HT-29 (cell line): ENCODE measurements around the gene PISD. TPM values are rescaled to one million over a fixed set of nuclear protein-coding genes. Genes with fewer than 3 reads are reported as not detected.

Experiments used
- DNase-seq: peaks from one replicate; pipeline ENCODE4 v3.0.0-alpha.2; 2015; ENCODE audit warnings: low spot score
- total RNA-seq: library from RNA; depleted of rRNA; stranded (reverse); fragments of >200 nt; shearing (Covaris generic); gene quantifications from 2 replicates; pipeline ENCODE4 v1.2.3, GENCODE V29; 2014

PISD gene
- total RNA-seq, 1 experiment from 2014 or later: 60.8 TPM

DNA sequence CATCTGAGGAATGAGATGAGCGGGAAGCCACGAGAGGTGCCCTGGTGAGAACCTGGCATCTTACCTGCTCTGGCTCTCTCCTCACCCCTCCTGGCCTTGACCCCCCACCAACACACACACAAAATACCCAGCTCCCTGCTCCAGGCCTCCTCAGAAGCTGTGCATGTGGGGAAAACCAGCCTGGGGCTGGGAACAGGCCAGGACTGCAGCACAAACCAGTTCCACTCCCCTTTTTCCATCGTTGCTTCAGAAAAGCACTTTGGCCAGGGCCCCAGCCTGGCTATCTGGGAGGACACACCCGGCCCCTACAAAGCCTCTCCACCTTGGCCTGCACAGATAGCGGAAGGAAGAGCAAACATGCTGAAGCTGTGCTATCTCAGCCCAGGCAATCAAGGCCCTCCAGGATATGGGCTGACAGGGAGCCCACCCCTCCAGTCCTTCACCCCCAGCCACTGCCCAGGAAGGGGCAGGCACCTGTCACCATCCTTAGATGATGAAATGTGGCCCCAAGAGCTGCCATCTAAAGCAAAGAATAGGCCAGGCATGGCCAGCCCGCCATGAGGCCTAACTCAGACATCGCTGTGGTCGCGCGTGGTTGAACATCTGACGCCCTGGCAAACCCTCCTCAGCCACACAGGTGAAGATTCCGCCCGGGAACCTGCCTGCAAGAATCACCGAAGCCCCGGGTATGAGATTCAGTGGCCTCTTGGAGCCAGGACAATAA is 35.4 kb downstream of the PISD start:
- DNase-seq: no peak

DNA sequence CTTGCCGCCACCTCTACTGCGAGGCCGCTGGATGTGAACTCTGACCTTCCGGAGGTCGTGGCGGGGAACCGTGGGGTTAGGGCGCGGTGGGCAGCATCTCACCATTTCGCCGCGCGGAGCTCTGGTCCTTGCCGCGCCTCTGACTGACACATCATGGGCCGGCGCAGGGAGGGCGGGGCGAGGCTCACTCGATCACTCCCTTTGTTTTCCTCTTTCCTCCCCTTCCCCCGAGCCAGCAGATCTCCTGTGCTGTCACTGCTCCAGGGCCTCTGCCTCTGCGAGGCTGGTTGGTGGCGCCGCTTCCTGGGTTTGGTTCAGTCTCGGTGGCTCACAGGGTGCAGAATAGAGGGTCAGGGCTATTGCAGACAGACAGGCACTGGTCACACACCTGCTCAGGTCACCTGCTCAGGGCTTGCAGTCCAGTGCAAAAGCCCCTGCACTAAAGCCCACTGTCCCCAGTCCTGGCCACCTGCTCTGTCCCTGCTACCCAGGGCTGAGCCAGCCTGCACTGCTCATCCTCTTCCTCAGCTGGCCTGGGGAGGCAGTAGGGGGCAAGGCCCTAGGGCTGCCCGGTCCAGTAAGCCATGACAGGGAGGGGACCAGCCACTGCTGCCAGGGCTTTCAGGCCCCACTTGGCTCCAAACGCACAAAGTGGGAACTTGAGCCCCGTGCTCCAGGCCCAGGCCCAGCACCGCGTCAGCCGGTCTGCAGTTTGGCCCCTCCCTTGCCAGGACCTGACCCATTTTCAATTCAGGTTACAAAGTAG is 36.2 kb downstream of the PISD start:
- no peak for DNase-seq

DNA sequence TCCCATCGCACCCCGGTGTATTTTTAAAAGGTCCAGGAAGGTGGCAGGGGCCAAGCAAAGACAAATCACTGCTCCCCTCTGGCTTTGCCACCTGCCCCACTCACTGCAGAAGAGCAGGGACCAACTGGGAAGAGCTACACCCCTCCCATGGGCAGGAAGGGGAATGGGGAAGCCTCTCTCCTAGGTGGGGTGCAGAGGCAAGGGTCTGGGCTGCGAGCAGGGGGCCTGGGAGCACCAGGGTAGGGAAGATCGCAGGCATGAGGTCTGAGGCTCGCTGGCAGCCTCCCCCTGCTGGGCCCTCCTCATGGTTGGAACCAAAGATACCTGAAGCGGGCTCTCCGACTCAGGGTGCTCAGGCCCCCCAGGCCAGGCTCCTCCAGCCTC is 36.8 kb downstream of the PISD start:
- DNase-seq: no peak

DNA sequence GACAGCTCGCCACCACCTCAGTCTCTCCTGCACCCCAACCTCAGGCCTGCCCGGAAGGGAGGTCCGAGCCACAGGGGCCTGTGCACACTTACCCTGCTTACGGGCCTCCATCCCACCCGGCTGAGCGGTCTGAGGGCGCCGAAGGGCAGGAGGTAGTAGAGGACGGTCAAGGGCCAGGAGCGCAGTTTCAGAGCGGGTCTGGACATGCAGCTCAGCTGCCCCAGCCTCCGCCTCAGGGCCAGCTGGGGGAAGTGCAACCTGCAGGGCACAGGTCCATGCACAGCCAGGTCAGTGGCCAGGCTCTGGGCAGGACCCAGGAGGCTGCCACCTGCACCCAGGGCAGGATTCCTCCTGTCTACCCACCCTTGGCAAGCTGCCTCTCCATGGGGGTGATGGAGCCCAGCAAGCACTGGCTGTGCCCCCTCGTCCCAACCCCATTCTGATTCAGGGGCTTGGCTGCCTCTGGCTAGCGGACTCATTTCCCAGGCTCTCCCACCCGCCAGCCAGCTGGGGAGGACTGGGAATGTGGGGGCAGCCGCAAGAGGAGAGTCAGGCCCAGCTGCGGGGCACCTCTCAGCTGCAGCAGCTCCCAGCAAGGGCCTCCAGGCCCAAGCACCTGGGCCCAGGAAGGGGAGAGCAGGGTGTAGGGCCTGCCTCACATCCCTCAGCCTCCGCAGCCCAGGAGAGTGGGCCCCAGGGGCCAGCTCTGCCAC is 38.3 kb downstream of the PISD start:
- DNase-seq: no peak

DNA sequence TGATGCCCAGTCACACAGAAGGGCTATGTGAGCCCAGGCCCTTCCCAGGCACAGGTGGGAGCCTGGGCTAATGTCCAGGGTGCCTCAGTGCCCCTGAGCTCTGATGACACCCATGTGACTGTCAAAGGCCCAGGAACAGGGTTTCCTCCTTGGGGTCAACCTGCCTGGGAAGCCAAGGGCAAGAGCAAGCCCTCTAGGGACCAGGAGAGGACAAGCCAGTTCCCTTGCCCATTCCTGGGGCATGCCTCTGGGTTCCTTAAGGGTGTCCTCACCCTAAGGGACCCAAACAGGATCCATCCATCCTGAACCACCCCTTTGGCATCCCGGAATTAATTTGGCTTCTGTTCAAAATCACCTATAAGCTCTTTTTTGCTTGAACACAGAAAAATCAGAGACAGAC is 39.0 kb downstream of the PISD start:
- DNase-seq: no peak

DNA sequence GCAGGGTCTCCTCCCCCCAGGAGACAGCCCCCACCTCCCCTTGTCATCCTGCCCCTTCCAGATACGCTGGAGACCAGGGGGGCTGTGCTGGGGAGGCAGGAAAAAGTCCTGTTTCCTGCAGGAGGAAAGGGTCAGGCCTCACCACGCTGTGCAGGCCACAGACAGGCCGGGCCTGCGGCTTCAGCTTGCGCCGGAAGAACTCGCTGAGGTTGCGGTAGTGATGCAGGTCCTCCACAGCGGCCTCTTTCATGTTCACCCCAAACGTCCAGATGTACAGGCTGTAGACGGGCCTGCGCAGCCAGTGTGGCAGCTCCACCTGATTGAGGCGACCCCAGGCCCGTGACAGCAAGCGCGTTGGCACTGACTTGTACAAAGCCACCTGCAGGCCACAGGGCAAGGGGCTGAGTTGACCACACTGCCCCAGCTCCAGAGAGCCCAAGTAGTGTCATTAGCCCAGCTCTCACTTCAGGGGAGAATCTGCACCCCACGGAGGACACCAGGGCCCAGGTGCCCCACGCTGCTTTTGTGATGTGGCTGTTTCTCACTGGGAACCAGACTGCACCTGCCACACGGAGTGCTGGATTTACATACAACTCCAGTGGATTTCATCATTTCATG is 40.4 kb downstream of the PISD start:
- DNase-seq: no peak

DNA sequence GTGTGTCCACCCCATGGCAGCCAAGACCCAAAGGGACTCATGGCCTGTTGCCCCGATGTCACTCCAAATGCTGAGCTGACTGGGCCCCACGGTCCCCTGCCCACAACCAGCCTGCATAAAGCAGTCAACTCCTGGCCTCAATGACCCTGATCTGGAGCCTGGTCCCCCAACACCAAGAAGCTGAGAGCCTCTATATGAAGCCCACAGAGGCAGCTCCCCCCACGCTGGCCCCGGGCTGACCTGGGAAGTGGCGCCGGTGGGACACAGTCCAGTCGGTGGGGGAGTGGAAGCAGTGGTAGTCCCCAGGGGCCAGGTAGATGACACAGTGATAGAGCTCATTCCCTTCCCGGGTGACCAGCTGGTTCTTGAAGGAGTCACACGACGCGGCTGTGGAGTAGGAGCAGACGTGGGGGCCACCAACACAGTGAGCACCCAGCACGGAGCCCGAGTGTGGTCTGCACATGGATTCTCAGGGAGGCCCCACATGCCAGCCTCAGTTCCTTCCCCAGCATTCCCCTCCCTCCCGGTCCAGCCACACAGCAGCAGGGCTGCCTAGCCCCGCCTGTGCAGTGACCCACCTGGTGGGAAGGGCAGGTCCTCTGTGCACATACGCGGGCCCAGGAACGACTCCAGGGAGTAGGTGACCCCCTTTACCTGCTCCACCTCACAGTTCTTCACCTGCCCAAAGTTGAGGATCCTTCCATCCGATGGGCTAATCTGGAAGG is 41.1 kb downstream of the PISD start:
- no peak for DNase-seq

DNA sequence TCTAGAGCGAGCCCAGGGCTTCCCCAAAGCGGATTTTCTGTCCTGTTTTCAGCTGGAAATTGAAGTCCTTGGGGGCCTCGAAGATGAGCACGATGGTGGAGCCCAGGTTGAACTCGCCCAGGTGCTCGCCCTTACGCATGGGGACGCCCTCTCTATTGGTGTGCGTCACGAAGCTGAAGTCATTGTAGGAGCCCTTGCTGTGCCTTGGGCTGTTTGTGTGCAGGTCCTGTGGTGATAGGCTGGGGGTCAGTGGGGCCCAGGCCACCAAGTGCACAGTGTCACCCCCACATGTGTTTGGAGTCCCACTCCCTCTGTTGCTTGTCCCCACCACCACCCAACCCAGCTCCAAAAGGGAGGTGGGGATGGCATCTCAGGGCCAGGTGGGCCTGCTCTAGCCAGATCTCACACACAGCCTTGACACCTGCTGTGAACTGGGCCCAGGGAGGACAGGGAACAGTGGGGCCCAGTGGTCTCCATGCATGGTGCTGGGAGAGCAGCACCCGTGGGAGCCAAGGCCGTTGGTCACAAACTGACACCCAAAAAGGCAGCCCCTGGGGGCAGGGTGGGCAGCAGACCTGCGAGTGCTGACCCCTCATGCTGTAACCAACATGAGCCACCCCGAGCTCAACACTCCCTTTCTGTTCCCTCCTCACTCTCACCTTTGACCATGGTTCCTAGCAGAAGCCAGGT is 42.3 kb downstream of the PISD start:
- DNase-seq: no peak

DNA sequence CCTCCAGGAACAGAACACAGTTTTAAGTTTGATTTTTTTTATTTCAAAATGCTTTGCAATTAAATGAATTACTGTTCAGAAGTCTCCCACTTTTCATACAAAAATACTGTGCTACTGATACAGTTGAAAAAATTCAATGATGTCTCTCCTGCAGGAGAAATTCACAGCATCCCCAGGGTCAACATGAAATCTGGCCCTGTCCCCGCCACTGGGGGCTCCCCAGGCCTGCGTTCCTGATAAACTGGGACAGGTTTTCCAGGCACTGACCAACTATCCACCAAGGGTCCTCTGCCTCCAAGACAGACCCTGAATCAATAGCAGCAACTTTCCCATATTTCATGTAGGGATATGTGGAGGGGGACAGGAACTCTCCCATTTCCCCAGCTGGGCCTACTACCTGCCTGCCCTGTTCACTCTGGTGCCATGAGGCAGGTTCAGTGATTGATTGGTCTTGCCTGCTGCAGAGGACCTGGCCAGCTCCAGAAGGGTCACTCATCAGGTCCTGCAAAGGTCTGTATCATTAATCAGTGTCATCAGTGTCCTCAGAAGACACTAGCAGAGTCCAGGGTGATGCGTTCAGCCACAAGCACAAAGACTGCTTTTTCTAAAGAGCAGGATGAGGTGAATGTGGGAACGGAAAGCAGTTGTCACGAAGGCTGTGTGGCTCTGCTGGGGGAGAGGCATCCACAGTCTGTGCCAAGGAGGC is 43.4 kb downstream of the PISD start:
- DNase-seq: no peak

DNA sequence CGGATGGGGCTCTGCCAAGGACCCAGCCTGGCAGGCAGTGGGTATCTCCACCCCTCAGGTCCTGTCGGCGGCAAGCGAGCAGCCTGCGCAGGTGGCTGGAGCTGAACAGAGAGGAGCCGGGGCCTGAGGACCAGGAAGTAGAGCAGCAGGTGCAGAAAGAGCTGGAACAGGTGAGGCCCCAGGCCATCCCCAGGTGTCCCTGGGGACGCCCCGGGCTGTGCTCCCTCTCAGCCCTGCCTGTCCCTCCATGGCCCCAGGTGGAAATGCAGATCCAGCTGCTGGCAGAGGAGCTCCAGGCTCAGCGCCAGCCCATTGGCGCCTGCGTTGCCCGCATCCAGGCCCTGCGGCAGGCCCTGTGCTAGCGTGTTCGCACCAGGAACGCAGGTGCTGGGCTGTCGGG is 44.0 kb downstream of the PISD start:
- DNase-seq: no peak

DNA sequence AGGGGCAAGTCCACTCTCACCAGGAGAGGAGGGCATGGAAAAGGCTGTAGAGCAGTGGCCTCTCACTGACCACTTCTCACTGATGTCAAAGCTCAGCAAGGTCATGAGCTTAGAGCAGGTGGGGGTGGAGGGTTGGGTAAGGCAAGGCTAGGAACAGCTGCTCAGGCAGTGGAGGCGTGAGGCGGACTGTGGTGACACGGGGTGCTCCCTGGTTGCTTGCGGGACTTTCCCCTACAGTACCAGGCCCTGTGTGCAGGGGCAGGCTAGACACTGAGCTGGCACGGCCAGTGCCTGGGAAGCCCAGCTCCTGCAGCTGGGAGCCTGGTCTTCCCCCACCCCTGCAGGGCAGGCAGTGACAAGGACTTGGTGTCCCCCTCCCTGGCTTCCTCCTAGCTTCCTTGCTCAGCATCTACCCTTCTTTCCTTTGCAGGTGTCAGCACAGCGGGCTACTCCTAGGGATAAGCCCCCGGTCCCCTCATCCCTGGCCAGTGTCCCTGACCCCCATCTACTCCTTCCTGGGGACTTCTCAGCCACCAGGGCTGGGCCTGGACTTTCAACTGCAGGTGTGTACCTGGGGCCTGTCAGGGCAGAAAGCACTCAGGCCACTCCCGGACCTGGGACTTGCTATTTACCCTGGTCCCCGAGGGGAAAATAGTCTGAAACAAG is 45.6 kb downstream of the PISD start:
- no peak for DNase-seq

DNA sequence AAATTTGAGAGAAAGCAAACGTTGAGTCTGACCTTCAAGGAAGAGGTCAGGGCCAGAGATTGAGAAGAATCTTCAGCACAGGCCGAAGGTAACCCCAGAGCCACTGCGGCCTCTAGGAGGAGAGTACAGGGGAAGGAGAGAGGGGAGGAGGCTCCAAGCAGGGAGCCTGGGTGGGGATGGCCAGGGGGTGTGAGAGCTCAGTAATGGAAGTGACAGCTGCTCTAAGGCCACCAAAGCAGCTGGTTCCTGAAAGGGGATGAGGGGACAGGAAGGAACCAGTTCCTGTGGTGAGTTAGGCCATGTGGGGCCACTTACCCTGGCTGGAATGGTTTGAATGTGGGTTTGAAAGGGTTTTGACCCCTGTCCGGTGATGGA is 46.1 kb downstream of the PISD start:
- no peak for DNase-seq

DNA sequence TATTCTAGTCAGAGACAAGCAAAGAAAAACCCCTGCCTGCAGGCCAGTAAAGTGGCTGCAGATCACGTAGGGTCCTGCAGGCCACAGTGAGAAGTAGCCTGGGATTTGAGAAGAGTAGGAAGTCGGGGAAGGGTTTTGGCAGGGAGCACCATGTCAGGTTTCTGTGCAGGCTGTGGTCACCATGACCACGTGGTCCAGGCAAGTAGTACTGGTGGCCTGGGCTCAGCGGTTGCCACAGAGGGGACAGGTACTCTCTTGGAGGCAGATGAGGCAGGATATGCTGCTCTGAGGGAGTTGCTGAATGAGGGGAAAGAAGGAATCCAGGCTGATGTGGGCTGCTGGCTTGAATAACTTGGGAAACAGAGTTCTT is 46.5 kb downstream of the PISD start:
- DNase-seq: no peak

DNA sequence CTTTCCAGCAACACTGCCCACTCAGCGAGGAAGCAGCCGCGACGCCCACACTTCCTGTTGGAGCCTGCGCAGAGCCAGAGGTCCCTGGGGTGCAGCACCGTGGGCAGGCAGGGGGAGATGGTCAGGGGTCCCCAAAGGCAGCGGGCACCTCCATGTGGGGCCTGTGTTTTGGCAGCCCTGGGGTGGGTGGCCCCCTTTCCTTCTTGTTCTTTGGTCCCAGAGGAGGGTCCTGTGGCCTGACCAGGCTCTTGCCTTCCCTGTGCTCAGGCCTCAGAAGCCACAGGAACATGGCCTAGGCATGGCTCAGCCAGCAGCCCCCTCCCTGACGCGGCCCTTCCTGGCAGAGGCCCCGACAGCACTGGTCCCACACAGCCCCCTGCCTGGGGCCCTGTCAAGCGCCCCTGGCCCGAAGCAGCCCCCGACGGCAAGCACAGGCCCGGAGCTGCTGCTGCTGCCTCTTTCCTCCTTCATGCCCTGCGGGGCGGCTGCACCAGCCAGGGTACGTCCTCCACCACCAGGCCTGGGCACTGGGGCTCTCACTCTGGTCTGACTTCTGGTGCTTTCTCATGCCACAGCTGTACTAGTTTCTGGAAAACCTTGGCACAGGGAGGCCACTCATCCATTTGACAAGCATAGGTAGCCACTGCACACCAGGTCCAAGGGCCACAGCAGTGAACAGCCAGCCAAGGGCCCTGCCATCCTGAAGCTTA is 47.1 kb downstream of the PISD start:
- no peak for DNase-seq

DNA sequence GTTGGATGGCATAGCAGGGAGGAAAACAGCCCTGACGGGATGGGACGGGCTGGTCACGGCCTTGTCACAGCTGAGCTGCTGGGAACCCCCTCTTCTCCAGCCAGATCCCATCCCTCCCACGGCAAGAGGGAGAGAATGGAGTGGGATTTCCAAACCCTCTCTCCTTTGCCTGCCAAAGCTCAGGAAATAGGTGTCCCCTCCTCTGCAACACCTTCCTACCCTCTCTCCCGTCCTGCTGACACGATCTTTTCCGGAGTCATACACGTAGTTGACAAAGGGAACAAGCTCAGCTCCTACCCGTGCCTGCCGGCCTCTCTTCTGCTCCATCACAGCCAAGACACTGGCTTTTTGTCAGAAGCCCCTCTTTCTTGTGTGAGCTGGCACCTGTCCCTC is 48.1 kb downstream of the PISD start:
- DNase-seq: no peak

DNA sequence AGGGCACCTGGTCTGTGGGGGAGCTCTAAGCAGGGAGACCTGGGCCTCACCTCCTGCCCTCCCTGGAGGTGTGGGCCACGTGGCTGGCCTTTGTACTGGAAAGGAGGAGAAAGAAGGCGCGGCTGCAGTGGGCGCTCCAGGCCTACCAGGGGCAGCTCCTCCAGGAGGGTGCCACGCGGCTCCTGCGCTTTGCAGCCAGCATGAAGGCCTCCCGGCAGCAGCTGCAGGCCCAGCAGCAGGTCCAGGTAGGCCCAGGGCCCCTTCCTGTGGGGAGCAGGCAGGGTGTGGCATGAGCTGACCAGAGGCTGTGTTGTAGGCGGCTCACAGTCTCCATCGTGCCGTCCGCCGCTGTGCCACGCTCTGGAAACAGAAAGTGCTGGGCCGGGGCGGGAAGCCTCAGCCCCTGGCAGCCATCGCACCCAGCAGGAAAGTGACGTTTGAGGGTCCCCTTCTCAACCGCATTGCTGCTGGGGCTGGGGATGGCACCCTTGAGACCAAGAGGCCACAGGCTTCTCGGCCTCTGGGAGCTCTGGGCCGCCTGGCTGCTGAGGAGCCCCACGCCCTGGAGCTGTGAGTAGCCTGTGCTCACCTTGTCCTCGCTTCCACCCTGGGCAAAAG is 48.6 kb downstream of the PISD start:
- DNase-seq: no peak

DNA sequence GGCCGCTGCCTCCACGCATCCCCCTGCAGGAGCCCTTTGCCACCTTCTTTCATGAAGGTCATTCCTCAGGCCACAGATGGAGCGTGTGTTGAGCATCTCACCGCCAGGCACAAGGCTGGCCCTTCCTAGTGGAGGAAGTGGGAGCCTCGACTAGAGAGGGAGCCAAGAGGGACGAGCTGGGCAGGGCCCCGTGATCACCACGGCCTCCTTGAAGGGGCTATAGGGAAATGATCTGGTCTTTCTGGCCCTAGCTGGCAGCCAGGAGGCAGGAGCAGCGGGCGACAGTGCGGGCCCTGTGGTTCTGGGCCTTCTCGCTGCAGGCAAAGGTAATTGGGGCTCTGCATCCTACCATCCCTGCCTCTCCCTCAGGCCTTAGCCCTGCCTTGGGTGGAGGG is 49.1 kb downstream of the PISD start:
- no peak for DNase-seq

DNA sequence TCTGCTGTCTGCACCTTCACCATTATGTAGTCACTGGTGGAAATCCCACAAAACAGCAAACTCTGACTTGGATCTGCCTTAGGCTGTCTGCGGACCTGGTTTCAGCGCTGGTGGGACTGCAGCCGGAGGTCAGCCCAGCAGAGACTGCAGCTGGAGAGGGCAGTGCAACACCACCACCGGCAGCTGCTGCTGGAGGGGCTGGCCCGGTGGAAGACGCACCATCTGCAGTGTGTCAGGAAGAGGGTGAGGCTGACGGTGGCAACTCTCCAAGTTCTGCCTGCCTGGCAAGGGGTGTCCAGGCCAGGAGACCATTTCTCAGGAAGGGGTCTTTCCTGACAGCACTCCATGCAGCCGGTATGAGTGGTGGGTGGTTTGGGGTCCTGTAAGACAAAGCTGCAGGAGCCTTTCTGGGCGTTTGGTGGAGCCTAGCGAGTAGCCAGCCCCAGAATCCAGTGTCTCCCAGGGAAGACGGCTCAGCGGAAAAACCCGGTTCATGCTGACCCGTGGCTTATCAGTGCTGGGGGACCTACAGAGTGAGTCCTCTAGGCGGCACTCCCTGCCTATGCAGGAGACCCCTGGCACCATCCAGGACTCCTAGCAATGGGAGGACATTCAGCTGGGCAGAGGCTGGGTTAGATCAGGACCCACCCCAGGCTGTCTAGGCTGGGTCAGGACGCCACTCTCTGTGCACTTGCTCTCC is 50.8 kb downstream of the PISD start:
- no peak for DNase-seq
